Dedifferentiated amniotic fluid mesenchymal stem cell (primary cell): Measurements from ENCODE around the gene APCDD1L.
"Not testable (repeated sequence)": the region's sequence is repeated elsewhere in the genome, so short reads cannot be mapped to it uniquely, and the experiment has no call there.

ENCODE experiments used
- DNase-seq: peaks from one replicate; pipeline ENCODE4 v3.0.0-alpha.2; 2016; ENCODE audit errors: extremely low spot score

Gene APCDD1L

GRCh38 chr20:58514321-58515232, 622 bp downstream of the APCDD1L start:
- DNase-seq, result no peak

DNA sequence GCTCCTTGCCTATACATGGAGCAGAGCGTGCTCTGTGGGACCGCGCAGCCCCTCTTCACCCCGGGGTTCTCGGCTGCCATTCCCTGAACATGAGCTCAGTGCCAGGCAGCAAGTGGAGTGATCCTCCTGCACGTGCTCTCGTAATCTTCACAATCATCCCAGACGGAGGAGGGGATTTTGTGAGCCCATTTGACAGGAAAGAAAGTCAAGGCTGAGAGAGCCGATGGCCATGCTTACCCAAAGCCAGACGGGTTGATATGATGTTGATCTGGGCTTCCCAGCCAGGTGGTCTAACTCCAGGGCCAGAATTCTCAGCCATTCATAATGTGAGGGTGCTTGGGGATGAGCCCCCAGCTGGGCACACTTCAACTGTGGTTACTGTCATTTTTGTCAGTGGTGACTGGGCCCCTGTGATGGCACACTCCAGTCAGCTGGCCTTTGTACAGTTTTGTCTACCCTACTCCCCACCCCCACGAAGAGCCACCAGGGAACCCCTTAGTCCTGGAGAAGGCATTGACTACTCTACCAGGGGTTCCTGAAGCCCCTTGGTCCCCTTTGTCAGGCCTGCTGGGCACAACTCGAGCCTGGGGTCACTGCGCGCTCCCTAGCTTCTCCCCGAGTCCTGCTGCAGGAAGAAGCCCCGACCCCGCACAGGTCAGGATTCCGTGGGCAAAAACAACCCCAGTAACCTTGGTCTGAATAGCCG, 1.5 kb downstream of the APCDD1L start:
- DNase-seq, result no peak

DNA sequence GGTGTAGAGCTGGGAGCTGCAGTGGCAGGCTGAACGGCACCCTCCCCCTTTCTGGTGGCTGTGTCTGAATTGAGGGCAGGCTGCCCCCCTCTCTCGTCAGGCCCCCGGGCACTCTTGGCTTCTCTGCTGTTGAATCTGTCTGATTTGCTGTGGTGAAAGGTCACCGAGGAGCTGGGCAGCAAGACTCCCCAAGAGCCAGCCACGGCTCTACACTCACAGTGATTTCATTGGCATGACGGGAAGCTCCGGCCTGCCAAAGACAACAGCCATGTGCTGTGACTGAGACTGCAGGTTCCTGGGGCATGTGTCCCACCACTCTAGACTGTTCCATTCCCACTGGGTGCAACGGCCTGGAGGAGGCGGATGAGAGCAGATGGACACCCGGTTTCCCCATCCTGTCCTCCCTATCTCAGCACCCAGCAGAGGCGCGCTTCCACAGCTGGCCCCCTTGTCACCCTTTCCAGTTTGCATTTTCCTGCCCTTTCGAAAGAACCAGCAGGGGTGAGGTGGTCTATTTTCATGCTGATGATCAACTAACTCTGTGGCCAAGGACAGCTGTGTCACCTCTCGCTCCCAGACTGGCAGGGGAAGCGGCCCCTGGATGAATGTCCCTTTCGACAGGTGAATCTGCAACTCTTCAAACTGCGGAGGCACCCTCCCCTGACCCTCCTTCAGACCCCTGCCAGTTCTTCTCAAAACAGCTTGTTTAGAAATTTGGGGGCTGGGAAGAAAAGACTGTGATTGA, 2.2 kb downstream of the APCDD1L start:
- DNase-seq, result no peak

- no peak for DNase-seq
These were observed 3.3 kb downstream of the APCDD1L start for GRCh38 chr20:58511861-58512260.

DNA sequence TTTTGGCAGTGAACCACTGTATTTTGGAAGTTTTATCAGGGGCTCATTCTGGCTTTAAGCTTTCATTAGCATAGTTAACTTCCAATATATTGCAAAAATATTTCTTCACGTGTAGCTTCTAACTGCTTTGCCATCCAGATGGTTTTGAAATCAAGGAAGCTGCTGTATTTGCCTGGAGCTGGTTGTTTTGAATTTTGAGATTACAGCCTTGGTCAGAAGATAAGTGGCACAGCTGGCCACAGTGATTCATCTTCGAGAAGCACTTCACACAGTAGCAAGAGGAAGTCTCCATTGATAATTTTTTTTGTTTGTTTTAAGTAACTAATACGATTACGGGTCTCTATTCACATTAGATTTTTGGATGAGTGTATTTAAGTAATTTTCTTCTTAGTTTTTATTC, 3.8 kb downstream of the APCDD1L start:
- DNase-seq, result peak; percentile 35

GRCh38 chr20:58510921-58511320, 4.3 kb downstream of the APCDD1L start:
- no peak for DNase-seq

- DNase-seq, result no peak
These were observed 6.3 kb downstream of the APCDD1L start for GRCh38 chr20:58508762-58509395.

DNA sequence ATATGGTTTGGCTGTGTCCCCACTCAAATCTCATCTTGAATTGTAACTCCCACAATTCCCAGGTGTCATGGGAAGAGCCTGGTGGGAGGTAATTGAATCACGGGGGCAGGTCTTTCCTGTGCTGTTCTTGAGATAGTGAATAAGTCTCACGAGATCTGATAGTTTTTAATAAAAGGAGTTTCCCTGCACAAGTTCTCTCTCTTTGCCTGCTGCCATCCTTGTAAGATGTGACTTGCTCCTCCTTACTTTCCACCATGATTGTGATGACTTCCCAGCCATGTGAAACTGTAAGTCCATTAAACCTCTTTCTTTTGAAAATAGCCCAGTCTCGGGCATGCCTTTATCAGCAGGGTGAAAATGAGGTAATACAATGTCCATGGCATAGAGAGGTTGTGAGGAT, 8.2 kb downstream of the APCDD1L start:
- not testable (repeated sequence) for DNase-seq

GRCh38 chr20:58504566-58504965, 10.6 kb downstream of the APCDD1L start:
- no peak for DNase-seq

GRCh38 chr20:58503668-58504067, 11.5 kb downstream of the APCDD1L start:
- DNase-seq, result no peak

DNA sequence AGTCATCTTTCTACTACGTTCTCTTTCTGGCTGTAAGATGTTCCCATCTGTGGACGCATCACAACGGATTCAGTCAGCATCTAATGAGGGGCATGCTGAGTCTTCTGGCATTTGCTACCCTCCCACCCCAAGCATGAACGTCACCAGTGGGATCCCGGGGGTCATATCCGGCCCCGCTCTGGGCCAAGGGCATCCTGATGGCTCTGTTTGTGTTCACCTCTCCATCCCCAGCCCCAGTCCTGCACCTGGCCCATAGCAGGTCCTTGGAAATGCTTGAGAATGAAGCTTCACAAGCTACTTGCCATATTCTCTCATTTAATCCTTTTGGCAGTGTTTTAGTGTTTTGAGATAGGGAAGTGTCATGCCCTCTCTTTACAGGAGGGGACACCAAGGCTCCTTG, 14.9 kb downstream of the APCDD1L start:
- no peak for DNase-seq

DNA sequence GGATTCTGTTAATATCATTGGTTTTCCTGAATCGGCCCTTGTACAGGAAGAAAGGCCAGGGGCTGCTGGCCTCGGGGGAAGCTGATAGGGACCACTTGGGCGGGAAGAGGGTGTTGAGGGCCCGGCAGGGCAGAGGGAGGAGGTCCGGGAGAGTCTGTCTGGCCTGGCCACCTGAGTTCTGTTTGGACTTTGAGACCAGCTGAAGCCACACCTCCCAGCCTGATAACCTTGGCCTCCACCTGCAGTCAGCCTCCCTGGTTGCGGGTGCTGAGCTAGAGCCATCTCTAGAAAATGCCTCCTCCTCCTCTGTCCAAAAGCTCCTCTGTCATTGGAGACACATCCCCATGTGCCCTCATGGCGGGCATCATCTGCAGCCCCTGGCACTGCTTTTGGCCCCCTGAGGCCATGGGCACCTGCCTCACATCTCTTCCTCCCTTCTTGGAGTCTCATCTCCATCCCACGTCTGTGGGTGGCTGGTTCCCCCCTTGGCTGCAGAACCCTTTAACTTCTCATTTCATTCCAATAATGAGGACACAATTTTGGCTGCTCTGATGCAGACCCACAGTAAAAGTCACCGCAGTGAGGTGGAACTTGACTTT, 16.6 kb downstream of the APCDD1L start:
- DNase-seq, result no peak

DNA sequence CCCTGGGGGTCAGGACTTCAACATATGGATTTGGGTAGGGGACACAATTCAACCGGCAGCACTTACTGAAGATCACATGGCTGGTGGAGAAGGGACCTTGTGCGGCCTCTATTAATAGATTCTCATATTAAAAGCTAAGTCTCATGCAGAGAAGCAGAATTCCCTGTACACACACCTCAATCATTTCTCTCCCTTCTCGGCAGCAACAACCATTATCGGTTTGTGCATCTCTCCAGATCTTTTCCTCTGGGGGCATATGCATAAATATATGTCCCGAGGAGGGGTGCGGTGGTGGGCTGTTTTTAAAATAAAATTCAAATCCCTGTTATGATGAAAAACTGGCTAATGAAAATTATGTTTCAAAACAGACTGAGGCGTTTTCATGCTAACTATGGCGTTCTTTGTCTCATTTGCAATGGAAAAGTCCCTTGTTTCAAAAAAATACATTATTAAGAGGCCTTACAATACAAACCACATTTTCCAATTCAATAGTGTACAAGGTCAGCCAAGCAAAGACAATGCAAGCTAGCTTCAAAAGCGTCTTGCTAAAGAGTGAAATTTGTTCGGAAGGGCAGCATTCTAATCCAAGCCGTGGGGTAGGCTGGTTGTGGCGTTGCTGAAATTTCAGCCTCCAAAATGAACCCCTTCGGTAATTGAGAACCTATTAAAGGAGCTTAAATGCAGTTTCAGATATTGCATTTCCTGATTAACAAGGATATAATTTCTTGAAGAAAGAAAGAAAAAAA, 17.3 kb downstream of the APCDD1L start:
- no peak for DNase-seq

GRCh38 chr20:58497076-58497641, 18.0 kb downstream of the APCDD1L start:
- no peak for DNase-seq

GRCh38 chr20:58496429-58496769, 18.8 kb downstream of the APCDD1L start:
- DNase-seq, result no peak

DNA sequence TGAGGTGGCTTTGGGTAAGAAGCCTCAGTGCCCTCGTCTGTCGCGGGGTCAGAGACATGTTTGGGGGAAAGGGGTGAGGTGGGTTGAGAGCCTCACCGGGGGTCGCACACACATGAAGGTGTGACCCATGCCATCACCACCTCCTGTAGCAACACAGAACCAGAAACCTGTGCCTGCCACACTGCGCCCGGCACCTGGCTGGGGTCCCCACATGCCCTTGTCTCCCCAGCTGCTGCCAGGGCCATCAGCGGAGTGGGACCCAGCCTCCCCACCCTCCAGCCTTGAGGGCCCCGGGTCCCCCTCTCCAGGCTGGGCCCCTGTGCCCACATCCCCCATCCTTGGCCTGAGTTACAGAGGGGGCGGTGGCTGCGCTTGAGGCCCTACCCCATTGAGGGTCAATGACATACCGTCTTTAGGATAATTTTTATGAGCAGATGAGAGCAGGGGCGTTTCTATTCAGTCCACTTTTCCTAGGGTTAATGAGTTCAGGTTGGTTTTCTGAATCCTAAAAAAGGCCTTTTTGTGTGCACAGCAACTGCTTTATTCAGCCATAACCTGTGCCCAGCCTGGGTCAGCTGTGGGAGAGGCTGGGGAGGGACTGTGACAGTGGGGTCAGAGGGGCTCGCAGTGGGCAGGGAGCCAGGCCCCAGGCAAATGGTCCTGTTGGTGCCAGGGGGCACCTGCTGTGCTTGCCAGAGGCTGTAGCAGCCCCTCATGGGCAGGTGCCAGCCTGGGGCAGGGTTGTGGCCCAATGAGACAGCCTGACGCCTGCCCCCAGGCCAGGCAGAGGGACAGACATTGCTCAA, 19.4 kb downstream of the APCDD1L start:
- DNase-seq, result no peak

- DNase-seq, result no peak
These were observed 20.1 kb downstream of the APCDD1L start for GRCh38 chr20:58494923-58495622.

DNA sequence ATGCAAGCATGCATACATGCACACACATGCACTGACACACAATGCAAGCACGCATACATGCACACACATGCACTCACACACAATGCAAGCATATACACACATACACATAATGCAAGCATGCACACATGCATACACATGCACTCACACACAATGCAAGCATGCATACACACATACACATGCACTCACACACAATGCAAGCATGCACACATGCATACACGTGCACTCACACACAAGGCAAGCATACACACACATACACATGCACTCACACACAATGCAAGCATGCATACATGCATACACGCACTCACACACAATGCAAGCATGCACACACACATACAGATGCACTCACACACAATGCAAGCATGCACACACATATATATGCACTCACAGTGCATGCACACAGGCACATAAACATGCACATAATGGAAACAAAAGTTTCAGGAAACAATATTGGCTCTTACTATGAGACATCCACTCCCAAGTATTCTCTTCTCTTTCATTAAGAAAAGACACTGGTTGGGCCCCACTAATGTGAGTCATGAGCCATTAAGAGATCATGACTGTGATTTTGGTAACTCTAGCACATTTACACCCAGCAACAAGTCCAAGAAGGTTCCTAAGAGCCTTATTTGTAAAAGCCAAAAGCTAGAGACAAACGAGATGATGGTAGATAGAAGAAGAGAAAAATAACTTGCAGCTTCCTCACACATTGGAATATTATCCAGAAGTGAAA, 22.2 kb downstream of the APCDD1L start:
- no peak for DNase-seq
